ENCODE measurements around the gene SEMA5A. TPM values are rescaled to one million over a fixed set of nuclear protein-coding genes. Genes with fewer than 3 reads are reported as not detected.

Gene SEMA5A
- polyA plus RNA-seq, 3 donors = not detected

GRCh38 chr5:9058161-9058560, 487.7 kb downstream of the SEMA5A start:
- Histone ChIP-seq H3K27ac (ENCODE audit: low read depth in 1 of 2, low read length in 2 of 2) (no peak overlapping the region), H3K27me3 (ENCODE audit: control insufficient read depth in 2 of 2, insufficient read depth in 2 of 2, low read length in 2 of 2) (no peaks in the 10 kb centered on the region), H2AFZ (ENCODE audit: insufficient read depth, low read depth, low read length, poor library complexity, severe bottlenecking) (no peak overlapping the region), H3K4me3 (replicated peaks in 1 of 3; ENCODE audit: low read depth in 2 of 3, low read length in 3 of 3) (no peak overlapping the region), H3K36me3 (replicated peaks in 1 of 2; ENCODE audit: control insufficient read depth in 1 of 2, insufficient read depth in 2 of 2, low read length in 2 of 2) (no peaks in the 10 kb centered on the region), H4K20me1 (ENCODE audit: insufficient read depth, low read length) (no peaks in the 10 kb centered on the region), H3K9me3 (replicated peaks in 1 of 2; ENCODE audit: control insufficient read depth in 1 of 2, insufficient read depth in 1 of 2, low read length in 2 of 2) (peaks cover 5 to 9% of the 10 kb centered on the region in 2 donors), H3K9ac (ENCODE audit: insufficient read depth, low read length, poor library complexity, severe bottlenecking) (no peak overlapping the region), H3K4me2 (replicated peaks; ENCODE audit: extremely low read depth, low read length, poor library complexity, severe bottlenecking) (no peak overlapping the region), H3K79me2 (ENCODE audit: insufficient read depth, low read length) (no peaks in the 10 kb centered on the region), H3K4me1 (ENCODE audit: control insufficient read depth in 1 of 2, insufficient read depth in 2 of 2, low read length in 2 of 2) (no peaks in the 10 kb centered on the region)
- H3K4me1 Mint-ChIP-seq = no peaks in the 10 kb centered on the region
- H3K27ac Mint-ChIP-seq = no peak overlapping the region
- H3K27me3 Mint-ChIP-seq (ENCODE audit: low read depth in 3 of 3) = no peaks in the 10 kb centered on the region
- peaks cover 0 to 7% (median 3%) of the 10 kb centered on the region in 7 donors for H3K9me3 Mint-ChIP-seq
- intact Hi-C loops (cut with micrococcal nuclease) = no loop called here
- TF ChIP-seq, protein P1, sequence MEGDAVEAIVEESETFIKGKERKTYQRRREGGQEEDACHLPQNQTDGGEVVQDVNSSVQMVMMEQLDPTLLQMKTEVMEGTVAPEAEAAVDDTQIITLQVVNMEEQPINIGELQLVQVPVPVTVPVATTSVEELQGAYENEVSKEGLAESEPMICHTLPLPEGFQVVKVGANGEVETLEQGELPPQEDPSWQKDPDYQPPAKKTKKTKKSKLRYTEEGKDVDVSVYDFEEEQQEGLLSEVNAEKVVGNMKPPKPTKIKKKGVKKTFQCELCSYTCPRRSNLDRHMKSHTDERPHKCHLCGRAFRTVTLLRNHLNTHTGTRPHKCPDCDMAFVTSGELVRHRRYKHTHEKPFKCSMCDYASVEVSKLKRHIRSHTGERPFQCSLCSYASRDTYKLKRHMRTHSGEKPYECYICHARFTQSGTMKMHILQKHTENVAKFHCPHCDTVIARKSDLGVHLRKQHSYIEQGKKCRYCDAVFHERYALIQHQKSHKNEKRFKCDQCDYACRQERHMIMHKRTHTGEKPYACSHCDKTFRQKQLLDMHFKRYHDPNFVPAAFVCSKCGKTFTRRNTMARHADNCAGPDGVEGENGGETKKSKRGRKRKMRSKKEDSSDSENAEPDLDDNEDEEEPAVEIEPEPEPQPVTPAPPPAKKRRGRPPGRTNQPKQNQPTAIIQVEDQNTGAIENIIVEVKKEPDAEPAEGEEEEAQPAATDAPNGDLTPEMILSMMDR (IDR thresholded peaks at IDR 0.05) = no peak
- H3K36me3 Mint-ChIP-seq = no peaks in the 10 kb centered on the region
- DNase-seq = no peak
- H3K4me3 Mint-ChIP-seq = no peak overlapping the region

DNA sequence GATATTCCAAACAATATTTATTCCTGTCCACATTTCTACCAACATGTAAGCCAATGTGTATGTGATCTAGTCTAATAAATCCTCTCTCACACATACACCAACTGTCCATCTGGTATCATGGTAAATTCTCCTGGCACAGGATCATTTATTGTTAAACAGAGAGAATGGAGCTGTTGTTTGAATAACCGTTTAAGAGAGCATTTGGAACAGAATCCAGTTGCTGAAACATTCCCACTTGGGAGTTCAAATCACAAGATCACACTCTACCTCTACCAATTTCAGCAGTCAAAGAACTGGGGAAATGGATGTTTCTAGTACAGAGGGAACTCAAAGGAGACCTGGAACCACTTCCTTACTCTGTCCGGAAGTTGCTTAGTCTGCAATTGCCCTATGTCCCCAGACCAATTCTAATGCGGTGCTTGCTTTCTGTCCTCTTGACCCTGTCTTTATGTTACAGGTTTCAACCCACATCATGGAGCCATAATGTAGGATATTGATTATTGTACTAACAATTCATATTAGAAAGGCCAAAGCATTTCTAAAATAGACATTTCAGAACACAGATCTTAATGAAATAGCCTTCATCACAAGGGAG, 488.4 kb downstream of the SEMA5A start:
- no peaks in the 10 kb centered on the region for H3K4me1 ChIP-seq (ENCODE audit: control insufficient read depth in 1 of 2, insufficient read depth in 2 of 2, low read length in 2 of 2)
- H3K27me3 Mint-ChIP-seq (ENCODE audit: low read depth in 3 of 3) = no peaks in the 10 kb centered on the region
- no peak for DNase-seq
- no peak overlapping the region for H3K27ac Mint-ChIP-seq
- H4K20me1 ChIP-seq (ENCODE audit: insufficient read depth, low read length) = no peaks in the 10 kb centered on the region
- no peaks in the 10 kb centered on the region for H3K36me3 ChIP-seq (replicated peaks in 1 of 2; ENCODE audit: control insufficient read depth in 1 of 2, insufficient read depth in 2 of 2, low read length in 2 of 2)
- no peak overlapping the region for H2AFZ ChIP-seq (ENCODE audit: insufficient read depth, low read depth, low read length, poor library complexity, severe bottlenecking)
- no peaks in the 10 kb centered on the region for H3K4me1 Mint-ChIP-seq
- WGBS (ENCODE audit: insufficient coverage) = no CpG with 5 or more reads among the region's 3 CpGs
- no peak overlapping the region for H3K4me3 Mint-ChIP-seq
- no peak overlapping the region for H3K27ac ChIP-seq (ENCODE audit: low read depth in 1 of 2, low read length in 2 of 2)
- H3K9me3 Mint-ChIP-seq = peaks cover 0 to 9% (median 3%) of the 10 kb centered on the region in 7 donors
- TF ChIP-seq, protein P1 (IDR thresholded peaks at IDR 0.05) = no peak
- intact Hi-C loops (cut with micrococcal nuclease) = no loop called here
- H3K9ac ChIP-seq (ENCODE audit: insufficient read depth, low read length, poor library complexity, severe bottlenecking) = no peak overlapping the region
- H3K36me3 Mint-ChIP-seq = no peaks in the 10 kb centered on the region
- no peaks in the 10 kb centered on the region for H3K79me2 ChIP-seq (ENCODE audit: insufficient read depth, low read length)
- no peak overlapping the region for H3K4me3 ChIP-seq (replicated peaks in 1 of 3; ENCODE audit: low read depth in 2 of 3, low read length in 3 of 3)
- H3K27me3 ChIP-seq (ENCODE audit: control insufficient read depth in 2 of 2, insufficient read depth in 2 of 2, low read length in 2 of 2) = no peaks in the 10 kb centered on the region
- H3K4me2 ChIP-seq (replicated peaks; ENCODE audit: extremely low read depth, low read length, poor library complexity, severe bottlenecking) = no peak overlapping the region
- H3K9me3 ChIP-seq (replicated peaks in 1 of 2; ENCODE audit: control insufficient read depth in 1 of 2, insufficient read depth in 1 of 2, low read length in 2 of 2) = peaks cover 0 to 5% of the 10 kb centered on the region in 2 donors
